ENCODE measurements around the gene SLC52A3.
"Not testable (repeated sequence)": the region's sequence is repeated elsewhere in the genome, so short reads cannot be mapped to it uniquely, and the experiment has no call there.

SLC52A3 gene

DNA sequence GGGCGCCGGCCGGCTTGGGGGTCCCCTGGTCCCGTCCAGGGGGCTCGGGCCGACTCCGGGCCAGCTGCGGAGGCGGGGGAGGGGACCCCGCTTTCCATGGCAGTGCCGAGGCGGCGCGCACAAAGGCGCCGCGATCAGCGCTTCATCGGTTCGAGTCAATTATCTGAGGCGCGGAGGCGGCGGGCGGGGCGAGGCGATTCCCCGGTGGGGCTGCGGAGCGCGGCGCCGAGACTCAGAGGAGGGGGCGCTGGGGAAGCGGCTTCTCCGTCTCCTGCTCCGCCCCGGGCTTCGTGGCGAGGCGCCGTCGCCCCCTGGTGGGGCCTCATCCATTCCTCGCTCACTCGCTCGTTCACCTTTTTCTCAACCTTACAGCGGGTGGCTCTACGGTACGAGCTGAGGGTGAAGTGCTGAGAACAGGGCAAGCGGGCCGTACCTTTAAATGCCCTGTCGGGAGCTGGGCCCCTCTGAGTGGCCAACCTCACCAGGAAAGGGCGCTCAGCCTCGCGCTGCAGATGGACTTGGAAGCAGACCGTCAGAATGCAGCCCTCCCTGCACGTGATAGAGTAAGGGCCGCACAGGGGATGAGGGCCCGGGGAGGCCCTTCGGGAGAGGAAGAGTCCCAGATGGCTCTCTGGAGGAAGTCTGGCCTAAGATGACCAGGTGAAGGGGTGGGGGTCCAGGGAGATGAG, 39.9 kb downstream of the SLC52A3 start:
- peak; percentile 21 to 24 for DNase-seq (ENCODE audit: low read depth in 2 of 2)

DNA sequence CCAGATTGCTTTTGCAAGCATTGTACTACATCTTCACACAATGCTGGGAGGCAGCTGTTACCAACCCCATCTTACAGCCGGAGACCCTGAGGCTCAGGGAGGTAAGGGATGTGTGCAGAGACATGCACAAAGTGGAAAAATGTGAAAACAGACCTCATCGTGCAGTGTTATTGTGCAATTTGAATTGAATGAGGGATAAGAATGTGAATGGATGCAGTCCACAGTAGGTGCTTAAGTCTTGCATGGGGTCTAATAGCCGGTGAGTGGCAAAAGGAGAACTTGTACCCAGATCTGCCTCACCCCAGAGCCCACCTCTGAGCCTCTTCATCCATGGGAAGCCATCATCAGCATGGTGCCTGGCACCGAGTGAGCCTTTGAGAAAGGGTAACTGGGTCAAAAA, 42.1 kb downstream of the SLC52A3 start:
- no peak for DNase-seq (ENCODE audit: low read depth in 2 of 2)

DNA sequence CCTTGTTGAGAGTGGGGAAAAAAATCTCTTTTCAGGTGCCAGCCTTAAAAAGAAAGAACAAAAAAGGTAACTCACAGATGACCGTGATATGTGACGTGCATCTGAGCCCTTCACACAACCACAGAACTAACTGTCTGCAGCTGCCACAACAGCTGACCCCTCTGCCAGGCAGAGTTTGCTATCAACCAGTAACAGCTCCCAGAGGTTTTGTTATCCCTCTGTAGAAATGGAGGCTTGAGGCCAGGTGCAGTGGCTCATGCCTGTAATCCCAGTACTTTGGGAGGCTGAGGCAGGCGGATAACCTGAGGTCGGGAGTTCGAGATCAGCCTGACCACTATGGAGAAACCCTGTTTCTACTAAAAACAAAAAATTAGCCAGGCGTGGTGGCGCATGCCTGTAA, 42.8 kb downstream of the SLC52A3 start:
- no peak for DNase-seq (ENCODE audit: low read depth in 2 of 2)

DNA sequence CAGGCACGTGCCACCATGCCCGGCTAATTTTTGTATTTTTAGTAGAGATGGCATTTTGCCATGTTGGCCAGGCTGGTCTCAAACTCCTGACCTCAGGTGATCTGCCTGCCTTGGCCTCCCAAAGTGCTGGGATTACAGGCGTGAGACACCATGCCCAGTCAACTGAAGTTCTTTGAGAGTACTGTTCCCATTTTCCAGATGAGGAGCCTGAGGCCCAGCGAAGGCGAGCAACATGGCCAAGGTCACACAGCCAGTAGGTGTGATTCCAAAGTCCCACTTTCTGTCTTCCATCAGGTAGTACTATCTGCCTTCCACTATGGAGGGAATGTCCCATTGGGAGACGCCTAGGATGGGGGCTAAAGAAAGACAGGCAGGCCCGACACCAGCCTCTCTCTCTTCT, 43.5 kb downstream of the SLC52A3 start:
- not testable (repeated sequence) for DNase-seq (ENCODE audit: low read depth in 2 of 2)

DNA sequence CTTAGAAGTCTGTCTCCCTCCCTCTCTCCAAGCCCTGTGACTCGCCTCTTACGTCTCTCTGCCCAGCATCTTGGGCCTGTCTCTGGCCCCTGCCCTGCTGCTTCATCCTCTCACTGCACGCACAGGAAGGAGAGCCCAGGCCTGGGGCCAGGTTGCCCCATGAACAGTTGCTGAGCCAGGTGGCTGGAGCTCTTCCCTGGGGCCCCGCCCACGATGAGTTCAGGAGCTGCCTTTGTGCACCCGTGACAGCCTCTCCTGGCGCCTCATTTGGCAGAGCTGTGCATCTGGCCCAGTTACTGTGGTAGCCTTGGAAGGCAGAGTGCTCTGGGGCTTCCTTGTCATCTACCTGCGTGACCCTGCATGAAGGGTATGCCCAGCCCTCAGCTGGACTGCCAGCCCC, 44.5 kb downstream of the SLC52A3 start:
- DNase-seq (ENCODE audit: low read depth in 2 of 2): no peak

DNA sequence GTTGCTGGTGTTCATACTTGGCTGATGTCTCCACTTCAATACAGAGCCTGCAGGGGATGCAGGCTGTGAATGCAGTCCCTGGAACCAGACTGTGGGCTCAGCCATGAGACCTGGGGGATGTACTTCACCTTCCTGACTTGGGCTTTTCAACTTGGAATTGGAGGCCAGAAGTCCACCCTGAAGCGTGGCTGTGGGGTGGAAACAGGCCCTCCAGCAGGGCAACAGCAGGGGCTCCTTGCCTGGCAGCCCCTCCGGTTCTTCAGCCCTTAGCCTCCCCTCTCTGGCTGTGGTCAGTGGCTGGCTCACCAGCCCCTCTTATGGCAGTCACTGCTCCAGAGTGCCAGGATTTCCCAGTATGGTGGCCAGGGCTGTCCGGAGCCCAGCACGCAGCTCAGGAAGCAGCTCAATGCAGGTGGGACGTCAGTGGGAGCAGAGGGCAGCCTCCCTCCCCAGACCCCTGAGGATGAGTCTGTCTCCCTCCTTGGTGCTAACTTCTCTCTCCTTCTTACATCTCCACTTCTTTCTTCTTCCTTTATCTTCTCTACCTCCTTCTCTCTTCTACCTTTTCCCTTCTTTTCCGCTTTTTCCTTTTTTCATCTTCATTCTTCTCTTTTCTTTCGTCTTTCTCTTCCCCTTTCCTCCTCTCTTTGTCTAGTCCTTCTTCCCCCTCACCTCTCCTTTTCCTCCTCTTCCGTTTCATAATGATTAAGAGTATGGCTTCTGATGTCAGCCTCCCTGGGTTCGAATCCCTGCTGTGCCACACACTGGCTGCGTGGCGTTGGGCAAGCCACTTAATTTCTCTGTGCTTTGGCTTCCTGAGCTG, 45.3 kb downstream of the SLC52A3 start:
- no peak for DNase-seq (ENCODE audit: low read depth in 2 of 2)

DNA sequence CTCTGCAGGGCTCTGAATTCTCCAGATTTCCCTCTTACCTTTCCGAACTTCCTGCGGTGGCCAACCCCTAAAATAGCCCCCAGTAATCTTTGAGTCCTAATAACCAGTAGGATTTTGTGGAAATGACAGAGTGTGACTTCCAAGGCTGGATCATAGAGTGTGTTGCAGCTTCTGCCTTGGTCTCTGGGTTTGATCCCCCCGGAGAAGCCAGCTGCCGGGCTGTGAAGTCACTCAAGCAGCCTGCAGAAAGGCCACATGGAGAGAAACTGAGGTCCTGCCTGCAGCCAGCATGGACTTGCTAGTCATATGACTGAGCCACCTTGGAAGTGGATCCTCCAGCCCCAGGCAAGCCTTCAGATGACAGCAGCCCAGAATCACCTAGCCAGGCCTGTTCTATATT, 46.4 kb downstream of the SLC52A3 start:
- no peak for DNase-seq (ENCODE audit: low read depth in 2 of 2)

DNA sequence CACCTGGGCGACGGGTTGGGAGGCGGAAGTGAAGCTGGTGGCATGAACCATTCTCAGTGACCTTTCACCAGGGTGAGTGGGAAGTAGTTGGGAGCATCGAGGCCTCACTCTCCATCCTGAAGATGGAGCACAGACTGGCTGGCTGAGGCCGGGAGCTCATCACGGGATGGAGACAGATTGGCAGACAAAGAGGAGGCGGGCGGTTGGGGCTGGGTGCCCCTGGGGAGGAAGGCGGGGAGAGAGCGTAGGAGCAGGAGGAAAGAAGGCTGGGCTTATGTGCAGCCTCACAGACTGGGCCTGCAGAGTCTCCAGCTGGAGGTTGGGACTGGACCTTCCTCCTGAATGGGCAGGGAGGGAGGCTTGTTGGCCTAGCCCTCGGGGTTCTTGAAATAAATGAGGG, 48.5 kb downstream of the SLC52A3 start:
- DNase-seq (ENCODE audit: low read depth in 2 of 2): no peak

DNA sequence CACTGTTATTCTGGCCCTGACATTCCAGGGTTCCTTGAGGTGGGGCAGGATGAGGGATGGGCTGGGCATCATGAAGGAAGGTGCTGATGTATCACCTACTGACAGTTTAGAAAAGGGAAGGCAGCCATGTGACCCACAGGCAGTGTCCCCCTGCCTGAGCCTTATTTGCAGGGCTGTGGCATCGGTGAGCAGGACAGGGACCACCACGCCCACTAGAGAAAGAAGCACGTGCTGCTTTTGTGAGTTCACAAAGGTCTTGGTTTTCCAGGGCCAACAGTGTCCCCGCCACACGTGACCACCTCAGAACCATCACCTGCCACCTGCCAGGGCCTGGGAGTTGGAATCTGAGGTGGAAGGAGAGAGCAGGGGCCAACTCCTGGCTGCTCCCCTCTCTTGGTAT, 49.2 kb downstream of the SLC52A3 start:
- DNase-seq (ENCODE audit: low read depth in 2 of 2): no peak

DNA sequence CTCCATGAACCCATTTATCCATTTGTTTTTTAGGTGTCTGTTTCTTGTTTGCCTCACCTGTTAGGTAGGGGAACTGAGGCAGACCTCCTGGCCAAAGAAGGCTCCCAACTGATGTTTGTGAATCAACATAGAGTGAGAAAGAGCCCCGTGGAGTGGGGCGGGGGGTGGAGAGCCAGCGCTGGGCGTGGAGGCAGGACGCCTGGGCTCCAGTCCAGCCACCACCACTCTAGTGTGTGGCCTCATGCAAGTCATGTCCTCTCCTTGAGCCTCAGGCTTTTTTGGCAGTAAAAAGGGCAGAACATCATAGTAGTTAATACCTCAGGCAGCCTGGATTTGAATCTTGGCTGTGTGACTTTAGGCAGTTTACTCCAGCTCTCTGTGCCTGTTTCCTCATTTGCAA, 50.5 kb downstream of the SLC52A3 start:
- no peak for DNase-seq (ENCODE audit: low read depth in 2 of 2)

DNA sequence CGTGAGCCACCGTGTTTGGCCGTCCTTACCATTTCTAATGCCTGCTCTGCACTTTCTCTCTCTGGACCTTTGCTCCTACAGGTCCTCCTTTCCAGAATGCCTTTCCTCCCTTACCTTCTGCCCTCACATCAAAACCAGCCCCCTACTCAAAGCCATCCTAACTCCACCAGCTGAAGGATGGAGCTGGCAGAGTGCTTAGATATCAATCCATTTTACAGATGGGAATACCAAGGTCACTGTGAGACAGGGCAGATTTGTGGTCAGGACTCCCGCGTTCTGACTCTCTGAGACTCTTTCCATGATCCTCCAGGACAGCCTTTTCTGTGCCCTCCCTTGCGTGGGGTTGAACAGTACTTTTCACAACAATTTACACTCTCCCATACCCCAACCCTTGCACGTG, 51.0 kb downstream of the SLC52A3 start:
- DNase-seq (ENCODE audit: low read depth in 2 of 2): no peak

DNA sequence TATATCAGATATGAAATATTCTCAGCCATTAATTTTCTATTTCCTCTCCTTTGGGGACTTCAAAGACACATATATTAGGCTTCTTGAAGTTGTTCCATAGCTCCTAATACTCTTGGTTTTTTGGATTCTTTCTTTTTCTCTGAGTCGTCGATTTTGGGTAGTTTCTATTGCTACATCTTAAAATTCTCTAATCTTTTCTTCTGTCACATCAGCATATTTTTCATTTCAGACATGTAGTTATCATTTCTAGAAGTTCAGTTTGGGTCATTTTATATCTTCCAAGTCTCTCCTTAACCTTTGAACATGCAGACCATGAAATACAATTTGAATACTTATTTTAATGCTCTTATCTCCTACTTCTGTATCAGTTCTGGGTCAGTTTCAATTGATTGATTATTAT, 53.8 kb downstream of the SLC52A3 start:
- no peak for DNase-seq (ENCODE audit: low read depth in 2 of 2)

DNA sequence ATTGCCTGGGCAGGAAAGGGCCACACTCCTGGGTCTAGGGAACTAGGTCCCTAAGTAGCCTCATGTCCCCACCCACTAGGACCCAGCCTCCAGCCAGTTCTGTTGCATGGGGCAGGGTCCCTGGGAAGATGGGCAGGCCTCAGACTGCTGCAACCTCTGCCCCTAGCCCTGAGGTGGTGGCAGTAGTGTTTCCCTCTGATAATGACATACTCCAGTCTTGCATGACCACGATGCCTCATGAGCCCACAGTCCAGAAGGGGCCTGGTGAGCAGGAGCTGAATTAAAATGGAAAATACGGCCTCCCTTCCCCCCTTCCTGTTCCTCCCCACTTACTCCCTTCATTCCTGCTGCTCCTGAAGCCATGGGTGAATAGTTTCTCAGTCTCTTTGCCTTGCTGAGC, 56.7 kb downstream of the SLC52A3 start:
- DNase-seq (ENCODE audit: low read depth in 2 of 2): no peak

DNA sequence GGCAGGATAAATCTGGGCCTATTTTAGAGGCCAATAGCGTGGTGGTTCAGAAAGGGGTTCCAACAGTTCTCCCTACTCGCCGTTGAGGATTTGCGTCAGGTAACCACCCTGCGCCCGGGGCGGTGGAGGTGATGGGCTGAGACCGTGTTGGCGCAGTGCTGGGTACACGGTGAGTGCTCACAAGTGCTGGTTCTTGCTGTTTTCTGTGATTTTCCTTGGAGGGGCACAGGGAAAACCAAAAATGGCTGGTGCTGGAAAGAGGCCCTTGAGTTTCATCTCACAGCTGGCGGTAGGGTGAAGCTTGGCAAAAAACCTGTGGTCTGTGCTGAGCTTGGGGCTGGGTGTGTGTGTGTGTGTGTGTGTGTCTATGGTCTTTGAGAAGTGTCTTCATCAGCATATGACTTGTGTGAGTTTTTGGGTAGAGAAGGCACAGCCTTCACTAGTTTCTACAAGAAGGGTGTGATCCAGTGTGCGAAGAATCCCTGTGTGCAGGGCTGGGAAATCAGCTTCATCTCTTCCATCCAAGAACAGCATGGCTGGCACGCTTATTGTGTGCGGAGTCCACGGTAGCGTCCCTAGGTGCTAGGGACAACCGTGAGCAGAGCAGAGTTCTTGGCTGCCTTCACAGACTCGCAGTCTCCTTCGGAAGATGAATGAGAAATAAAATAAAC, 57.4 kb downstream of the SLC52A3 start:
- no peak for DNase-seq (ENCODE audit: low read depth in 2 of 2)

Measured in stimulated activated CD8-positive, alpha-beta memory T cell treated with anti-CD3 and anti-CD28 coated beads, Interleukin-15, amount 100 ng/mL, for 4 hours (primary cell).